Body of pancreas (tissue), 4 donors: ENCODE results near the gene MCF2L2. TPM values are rescaled to one million over a fixed set of nuclear protein-coding genes. Genes with fewer than 3 reads are reported as not detected.

Source experiments
- ATAC-seq: fragments of 150-250 bp; one replicate; pipeline ENCODE4 v1.9.1; 2016
- DNase-seq, 4 donors: peaks; one replicate each; pipeline ENCODE4 v3.0.0-alpha.2; 2019
- H3K27ac ChIP-seq, 4 donors: fragments of 200-600 bp; sonication (generic); 1 replicate in 3 of 4; 2 replicates in 1 of 4; pipeline versions ENCODE4 v1.5.1 to v1.6.1; 2016 to 2019; ENCODE audit warnings: mild to moderate bottlenecking in 1 of 4, mixed read lengths in 1 of 4, moderate library complexity in 1 of 4
- H3K27me3 ChIP-seq, 2 donors: fragments of 200-600 bp; sonication (generic); one replicate each; pipeline ENCODE4 v1.6.0; 2016; ENCODE audit warnings: mild to moderate bottlenecking in 1 of 2
- H3K36me3 ChIP-seq, 2 donors: fragments of 200-600 bp; sonication (generic); replicated peaks in 1 of 2; 2 replicates each; pipeline ENCODE4 v1.5.1; 2016; ENCODE audit warnings: low read depth in 2 of 2; ENCODE audit not compliant: insufficient read depth in 1 of 2
- H3K4me1 ChIP-seq: fragments of 200-600 bp; sonication (generic); one replicate; pipeline ENCODE4 v1.6.0; 2016
- H3K4me3 ChIP-seq, 2 donors: fragments of 200-600 bp; sonication (generic); 1 replicate in 1 of 2; 2 replicates in 1 of 2; pipeline ENCODE4 v1.5.1; 2016 to 2019
- H3K9me3 ChIP-seq, 3 donors: fragments of 200-600 bp; sonication (generic); 1 replicate in 2 of 3; 2 replicates in 1 of 3; pipeline ENCODE4 v1.5.1; 2016
- CTCF ChIP-seq, 7 experiments: fragments of 450-650 bp in 4 of 7; fragments of 200-600 bp in 3 of 7; sonication (generic) in 3 of 7; IDR thresholded peaks; one replicate each; pipeline ENCODE4 v1.5.1; 2016 to 2019; ENCODE audit warnings: antibody characterized with exemption in 7 of 7
- POLR2A ChIP-seq, 3 donors: fragments of 450-650 bp; IDR thresholded peaks; one replicate each; pipeline ENCODE4 v1.6.1; 2016; ENCODE audit warnings: antibody characterized with exemption in 3 of 3, mild to moderate bottlenecking in 2 of 3
- WGBS, 2 donors: methylation state at CpG; one replicate each; pipeline ENCODE4 v1.1.5; 2017; 5-methylcytosine and 5-hydroxymethylcytosine counted together
- intact Hi-C: fragments of 100-400 bp; cut with DNase I; formaldehyde crosslinking; loops from one replicate; pipeline ENCODE4 v1.15.1; 2023
- total RNA-seq, 2 donors: library from RNA; depleted of rRNA; stranded (reverse); fragments of >200 nt; gene quantifications; one replicate each; pipeline ENCODE4 v1.1.0, GENCODE V29; 2016

Gene MCF2L2
- total RNA-seq, 2 donors from 2014 or later, result 0.26 TPM; not detected in 1

GRCh38 chr3:183357564-183358079, 70.8 kb downstream of the MCF2L2 start:
- no peak for ATAC-seq
- 82 to 85% methylated on average over 8 of the region's 8 CpGs for WGBS, 2 donors

GRCh38 chr3:183356920-183357319, 71.5 kb downstream of the MCF2L2 start:
- intact Hi-C loops, result no loop called here

More at GRCh38 chr3:183357564-183358079, 70.8 kb downstream of the MCF2L2 start:
- H3K36me3 ChIP-seq, result no peaks in the 10 kb centered on the region
- intact Hi-C loops, result no loop called here
- no peak for DNase-seq
- H3K27ac ChIP-seq, result no peak overlapping the region
- TF ChIP-seq POLR2A (IDR thresholded peaks at IDR 0.05) (no peak), CTCF (IDR thresholded peaks at IDR 0.05) (no peak)
- H3K9me3 ChIP-seq, result no peaks in the 10 kb centered on the region
- H3K27me3 ChIP-seq, result no peaks in the 10 kb centered on the region
- H3K4me1 ChIP-seq, result no peaks in the 10 kb centered on the region
- H3K4me3 ChIP-seq, result no peak overlapping the region

GRCh38 chr3:183354874-183355273, 73.5 kb downstream of the MCF2L2 start:
- no peak for TF ChIP-seq POLR2A (IDR thresholded peaks at IDR 0.05)
- TF ChIP-seq CTCF (IDR thresholded peaks at IDR 0.05), result no peak
- DNase-seq, result no peak
- no peaks in the 10 kb centered on the region for H3K9me3 ChIP-seq
- H3K27me3 ChIP-seq, result no peaks in the 10 kb centered on the region
- no peaks in the 10 kb centered on the region for H3K36me3 ChIP-seq
- no peaks in the 10 kb centered on the region for H3K4me1 ChIP-seq
- no peak overlapping the region for H3K27ac ChIP-seq
- H3K4me3 ChIP-seq, result no peak overlapping the region
- 91 to 100% methylated on average over 1 of the region's 1 CpG for WGBS, 2 donors
- ATAC-seq, result no peak
- intact Hi-C loops, result no loop called here

More at GRCh38 chr3:183356920-183357319, 71.5 kb downstream of the MCF2L2 start:
- Histone ChIP-seq H3K27me3 (no peaks in the 10 kb centered on the region), H3K4me3 (no peak overlapping the region), H3K9me3 (no peaks in the 10 kb centered on the region), H3K36me3 (no peaks in the 10 kb centered on the region), H3K27ac (no peak overlapping the region), H3K4me1 (no peaks in the 10 kb centered on the region)
- ATAC-seq (no peak), DNase-seq (no peak)
- TF ChIP-seq POLR2A (IDR thresholded peaks at IDR 0.05), result no peak
- no peak for TF ChIP-seq CTCF (IDR thresholded peaks at IDR 0.05)

- H3K27me3 ChIP-seq, result no peaks in the 10 kb centered on the region
- intact Hi-C loops, result no loop called here
- H3K9me3 ChIP-seq, result no peaks in the 10 kb centered on the region
- H3K4me3 ChIP-seq, result no peak overlapping the region
- no peaks in the 10 kb centered on the region for H3K36me3 ChIP-seq
- no peak for TF ChIP-seq CTCF (IDR thresholded peaks at IDR 0.05)
- no peak for TF ChIP-seq POLR2A (IDR thresholded peaks at IDR 0.05)
- H3K4me1 ChIP-seq, result no peaks in the 10 kb centered on the region
- ATAC-seq (no peak), DNase-seq (no peak)
- WGBS, 2 donors, result 70 to 80% methylated on average over 3 of the region's 3 CpGs
- H3K27ac ChIP-seq, result no peak overlapping the region
These were observed 74.0 kb downstream of the MCF2L2 start for GRCh38 chr3:183354325-183354831.

- Histone ChIP-seq H3K36me3 (no peaks in the 10 kb centered on the region), H3K27ac (no peak overlapping the region), H3K27me3 (no peaks in the 10 kb centered on the region), H3K9me3 (no peaks in the 10 kb centered on the region), H3K4me1 (no peaks in the 10 kb centered on the region), H3K4me3 (no peak overlapping the region)
- intact Hi-C loops, result no loop called here
- DNase-seq (no peak), ATAC-seq (no peak)
- WGBS, 2 donors, result 86 to 88% methylated on average over 7 of the region's 7 CpGs
- TF ChIP-seq POLR2A (IDR thresholded peaks at IDR 0.05), result no peak
- no peak for TF ChIP-seq CTCF (IDR thresholded peaks at IDR 0.05)
These were observed 75.0 kb downstream of the MCF2L2 start for GRCh38 chr3:183353421-183353820.
